ENCODE results near the gene LDLRAD4.

DNA sequence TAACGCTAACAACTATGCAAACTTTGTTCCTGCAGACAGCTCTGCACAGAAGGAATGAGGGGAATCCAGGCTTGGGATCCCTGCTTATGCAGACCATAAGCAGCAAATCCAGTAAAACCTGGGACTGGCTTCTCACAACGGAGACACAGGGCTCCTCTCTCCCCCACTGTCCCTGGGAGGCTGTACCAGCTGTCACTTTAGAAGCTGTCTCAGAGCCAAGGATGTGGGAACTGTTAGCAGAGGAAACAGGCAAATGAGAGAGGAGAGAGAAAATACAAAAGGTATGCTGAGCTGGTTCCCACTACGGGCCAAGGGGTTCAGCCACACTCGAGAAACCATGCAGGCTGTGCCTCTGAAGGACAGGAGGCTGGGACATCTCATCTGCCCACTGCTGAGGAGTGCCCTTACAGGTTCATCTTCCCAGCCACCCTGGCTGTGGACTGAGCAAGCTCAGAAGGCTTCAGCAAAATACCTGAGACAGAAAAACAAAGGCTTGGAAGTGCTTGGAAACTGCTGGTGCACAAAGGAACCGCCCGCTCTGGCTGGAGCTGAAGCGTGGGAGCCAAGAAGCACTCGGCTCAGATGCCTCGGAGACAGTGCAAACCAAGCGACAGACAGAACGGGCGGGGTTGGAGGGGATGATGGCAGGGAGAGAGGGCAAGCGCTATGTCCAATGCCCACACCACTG is 435.3 kb downstream of the LDLRAD4 start:
- TF ChIP-seq, protein P1, sequence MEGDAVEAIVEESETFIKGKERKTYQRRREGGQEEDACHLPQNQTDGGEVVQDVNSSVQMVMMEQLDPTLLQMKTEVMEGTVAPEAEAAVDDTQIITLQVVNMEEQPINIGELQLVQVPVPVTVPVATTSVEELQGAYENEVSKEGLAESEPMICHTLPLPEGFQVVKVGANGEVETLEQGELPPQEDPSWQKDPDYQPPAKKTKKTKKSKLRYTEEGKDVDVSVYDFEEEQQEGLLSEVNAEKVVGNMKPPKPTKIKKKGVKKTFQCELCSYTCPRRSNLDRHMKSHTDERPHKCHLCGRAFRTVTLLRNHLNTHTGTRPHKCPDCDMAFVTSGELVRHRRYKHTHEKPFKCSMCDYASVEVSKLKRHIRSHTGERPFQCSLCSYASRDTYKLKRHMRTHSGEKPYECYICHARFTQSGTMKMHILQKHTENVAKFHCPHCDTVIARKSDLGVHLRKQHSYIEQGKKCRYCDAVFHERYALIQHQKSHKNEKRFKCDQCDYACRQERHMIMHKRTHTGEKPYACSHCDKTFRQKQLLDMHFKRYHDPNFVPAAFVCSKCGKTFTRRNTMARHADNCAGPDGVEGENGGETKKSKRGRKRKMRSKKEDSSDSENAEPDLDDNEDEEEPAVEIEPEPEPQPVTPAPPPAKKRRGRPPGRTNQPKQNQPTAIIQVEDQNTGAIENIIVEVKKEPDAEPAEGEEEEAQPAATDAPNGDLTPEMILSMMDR (IDR thresholded peaks at IDR 0.05), result no peak
- TF ChIP-seq POLR2A (IDR thresholded peaks at IDR 0.05), result no peak

Measured in lower leg skin (tissue), 3 donors.